MCF 10A (cell line): ENCODE results near the gene HSD11B2. TPM values are rescaled to one million over a fixed set of nuclear protein-coding genes. Genes with fewer than 3 reads are reported as not detected.

ENCODE experiments used
- BruUV-seq: library from RNA; stranded (reverse); fragments of 400-500 nt; replicated peaks from 2 replicates; lab custom pipeline; 2021; lab: Mats Ljungman, UMichigan
- CTCF ChIA-PET: fragments of 300-600 bp; sonication (Branson Sonifier 250); formaldehyde crosslinking; extraction: SDS; loops from one replicate; lab custom pipeline; 2021; ENCODE audit warnings: antibody characterized with exemption, inconsistent platforms; lab: Yijun Ruan, JAX
- POLR2A ChIA-PET: fragments of 300-600, 350-650 bp; sonication (Branson Sonifier 250); formaldehyde crosslinking; extraction: SDS; loops from one replicate; lab custom pipeline; 2020; ENCODE audit warnings: antibody characterized with exemption, inconsistent platforms; lab: Yijun Ruan, JAX
- DNase-seq: peaks from one replicate; pipeline ENCODE4 v3.0.0-alpha.2; 2018; ENCODE audit not compliant: unreplicated experiment
- H3K27ac Mint-ChIP-seq: one replicate; pipeline ENCODE4 v1.8.0; 2022; ENCODE audit warnings: mild to moderate bottlenecking, low read depth, mixed read lengths; ENCODE audit not compliant: unreplicated experiment
- H3K27me3 Mint-ChIP-seq: one replicate; pipeline ENCODE4 v1.8.0; 2022; ENCODE audit warnings: mixed read lengths; ENCODE audit not compliant: insufficient read depth, unreplicated experiment
- H3K36me3 Mint-ChIP-seq: one replicate; pipeline ENCODE4 v1.8.0; 2022; ENCODE audit warnings: mild to moderate bottlenecking, moderate library complexity, mixed read lengths; ENCODE audit not compliant: insufficient read depth, unreplicated experiment
- H3K4me1 Mint-ChIP-seq: one replicate; pipeline ENCODE4 v1.8.0; 2022; ENCODE audit warnings: mixed read lengths; ENCODE audit not compliant: insufficient read depth, unreplicated experiment
- H3K4me3 Mint-ChIP-seq: one replicate; pipeline ENCODE4 v1.8.0; 2022; ENCODE audit warnings: mild to moderate bottlenecking, moderate library complexity, mixed read lengths; ENCODE audit not compliant: unreplicated experiment
- H3K9me3 Mint-ChIP-seq: one replicate; pipeline ENCODE4 v1.8.0; 2022; ENCODE audit warnings: mixed read lengths; ENCODE audit not compliant: unreplicated experiment
- CTCF ChIP-seq: fragments of 200-600 bp; IDR thresholded peaks from one replicate; pipeline ENCODE4 v1.8.0; 2022; ENCODE audit warnings: antibody characterized with exemption, mild to moderate bottlenecking; ENCODE audit not compliant: unreplicated experiment
- intact Hi-C: fragments of 100-400 bp; cut with micrococcal nuclease; formaldehyde crosslinking; loops from 2 replicates; pipeline ENCODE4 v1.14.1; 2022
- total RNA-seq: library from RNA; stranded (reverse); gene quantifications from 2 replicates; pipeline ENCODE4 v1.2.3, GENCODE V29; 2022

HSD11B2 gene
- total RNA-seq, 1 experiment from 2014 or later, result 0.86 TPM

GRCh38 chr16:67398546-67399217, 32.2 kb upstream of the HSD11B2 start:
- BruUV-seq, result no TSS peak
- peaks cover 14% of the 10 kb centered on the region for H3K4me1 Mint-ChIP-seq
- no peaks in the 10 kb centered on the region for H3K9me3 Mint-ChIP-seq
- no peaks in the 10 kb centered on the region for H3K27me3 Mint-ChIP-seq
- no peak for TF ChIP-seq CTCF
- ChIA-PET CTCF (interaction anchor here (0.5 to 0.6 kb wide), 2 partner anchors 139 to 176 kb away, joined by 4 to 5 read pairs; no protein-coding TSS in a partner anchor), POLR2A (no interaction called here)
- H3K27ac Mint-ChIP-seq, result no peak overlapping the region
- intact Hi-C loops, result no loop called here
- peaks cover 6% of the 10 kb centered on the region for H3K36me3 Mint-ChIP-seq
- H3K4me3 Mint-ChIP-seq, result no peak overlapping the region
- DNase-seq, result no peak

- ChIA-PET CTCF (interaction anchor here (0.6 to 0.8 kb wide), 3 partner anchors 138 to 807 kb away, joined by 3 to 4 read pairs (median 4); no protein-coding TSS in a partner anchor), POLR2A (no interaction called here)
- intact Hi-C loops, result no loop called here
- TF ChIP-seq CTCF, result no peak
- Mint-ChIP-seq H3K27me3 (no peaks in the 10 kb centered on the region), H3K4me1 (peaks cover 14% of the 10 kb centered on the region), H3K4me3 (no peak overlapping the region), H3K36me3 (peaks cover 6% of the 10 kb centered on the region), H3K27ac (no peak overlapping the region), H3K9me3 (no peaks in the 10 kb centered on the region)
- DNase-seq, result no peak
- BruUV-seq, result no TSS peak
These were observed 31.6 kb upstream of the HSD11B2 start for GRCh38 chr16:67399218-67399733.

- POLR2A ChIA-PET, result interaction anchor here (0.5 kb wide), 2 partner anchors 41 to 123 kb away, joined by 3 to 5 read pairs; no protein-coding TSS in a partner anchor
- no peak for DNase-seq
- TF ChIP-seq CTCF, result no peak
- H3K27ac Mint-ChIP-seq, result no peak overlapping the region
- no peaks in the 10 kb centered on the region for H3K9me3 Mint-ChIP-seq
- intact Hi-C loops, result no loop called here
- BruUV-seq, result no TSS peak
- H3K4me3 Mint-ChIP-seq, result no peak overlapping the region
- H3K27me3 Mint-ChIP-seq, result no peaks in the 10 kb centered on the region
- CTCF ChIA-PET, result interaction anchor here (0.5 to 0.8 kb wide), 3 partner anchors 139 to 807 kb away, joined by 3 to 4 read pairs (median 3); no protein-coding TSS in a partner anchor
- H3K4me1 Mint-ChIP-seq, result peaks cover 14% of the 10 kb centered on the region
- H3K36me3 Mint-ChIP-seq, result peaks cover 6% of the 10 kb centered on the region
These were observed 30.9 kb upstream of the HSD11B2 start for GRCh38 chr16:67399749-67400704.

- DNase-seq, result no peak
- intact Hi-C loops, result no loop called here
- no peaks in the 10 kb centered on the region for H3K27me3 Mint-ChIP-seq
- POLR2A ChIA-PET, result interaction anchor here (0.5 kb wide), 1 partner anchor 124 kb away, joined by 3 read pairs; no protein-coding TSS in a partner anchor
- no peaks in the 10 kb centered on the region for H3K9me3 Mint-ChIP-seq
- no peak overlapping the region for H3K4me3 Mint-ChIP-seq
- CTCF ChIA-PET, result interaction anchor here (0.5 kb wide), 1 partner anchor 532 kb away, joined by 3 read pairs; no protein-coding TSS in a partner anchor
- no TSS peak for BruUV-seq
- no peak overlapping the region for H3K27ac Mint-ChIP-seq
- peaks cover 6% of the 10 kb centered on the region for H3K36me3 Mint-ChIP-seq
- TF ChIP-seq CTCF, result no peak
- peaks cover 6% of the 10 kb centered on the region for H3K4me1 Mint-ChIP-seq
These were observed 30.0 kb upstream of the HSD11B2 start for GRCh38 chr16:67400901-67401300.
